HEK293 (cell line): ENCODE results near the gene PPT2.

ENCODE experiments used
- PRDM1 ChIP-seq: fragments of 450-650 bp; formaldehyde crosslinking; IDR thresholded peaks from 2 replicates; pipeline ENCODE4; 2016; ENCODE audit warnings: missing biosample characterization, missing genetic modification characterization
- ZNF114 ChIP-seq: fragments of 450-650 bp; formaldehyde crosslinking; IDR thresholded peaks from 2 replicates; pipeline ENCODE4 v1.5.0; 2017; ENCODE audit warnings: missing biosample characterization, missing genetic modification characterization
- ZNF138 ChIP-seq: fragments of 450-650 bp; formaldehyde crosslinking; IDR thresholded peaks from 2 replicates; pipeline ENCODE4 v1.5.1; 2016; ENCODE audit warnings: missing biosample characterization, missing genetic modification characterization, borderline replicate concordance
- ZNF223 ChIP-seq: fragments of 450-650 bp; formaldehyde crosslinking; IDR thresholded peaks from 2 replicates; pipeline ENCODE4 v1.5.1; 2016; ENCODE audit warnings: missing biosample characterization, missing genetic modification characterization
- ZNF274 ChIP-seq, 2 experiments: fragments of 200-500 bp in 1 of 2; fragments of 450-650 bp in 1 of 2; sonication (Bioruptor generic) in 1 of 2; formaldehyde crosslinking in 1 of 2; IDR thresholded peaks; 2 replicates each; pipeline versions ENCODE4 v1.5.1 to v1.6.1; 2014 to 2016; ENCODE audit warnings: borderline replicate concordance in 1 of 2, inconsistent platforms in 1 of 2, low read length in 1 of 2, missing biosample characterization in 1 of 2, missing genetic modification characterization in 1 of 2
- TF ChIP-seq, protein P1 (sequence below): fragments of 450-650 bp; formaldehyde crosslinking; IDR thresholded peaks from 2 replicates; pipeline ENCODE4 v1.5.1; 2016; ENCODE audit warnings: missing biosample characterization, missing genetic modification characterization
- TF ChIP-seq, protein P2 (sequence below): fragments of 450-650 bp; formaldehyde crosslinking; IDR thresholded peaks from 2 replicates; pipeline ENCODE4 v1.5.1; 2016; ENCODE audit warnings: missing biosample characterization, missing genetic modification characterization, low read depth
- TF ChIP-seq, protein P3 (sequence below): fragments of 450-650 bp; formaldehyde crosslinking; conservative IDR thresholded peaks from 2 replicates; pipeline ENCODE4 v1.5.1; 2016; ENCODE audit warnings: low read depth, missing biosample characterization, missing genetic modification characterization
- TF ChIP-seq, protein P4 (sequence below): fragments of 450-650 bp; formaldehyde crosslinking; IDR thresholded peaks from 2 replicates; pipeline ENCODE4 v1.5.1; 2016; ENCODE audit warnings: missing biosample characterization, missing genetic modification characterization

DNA sequence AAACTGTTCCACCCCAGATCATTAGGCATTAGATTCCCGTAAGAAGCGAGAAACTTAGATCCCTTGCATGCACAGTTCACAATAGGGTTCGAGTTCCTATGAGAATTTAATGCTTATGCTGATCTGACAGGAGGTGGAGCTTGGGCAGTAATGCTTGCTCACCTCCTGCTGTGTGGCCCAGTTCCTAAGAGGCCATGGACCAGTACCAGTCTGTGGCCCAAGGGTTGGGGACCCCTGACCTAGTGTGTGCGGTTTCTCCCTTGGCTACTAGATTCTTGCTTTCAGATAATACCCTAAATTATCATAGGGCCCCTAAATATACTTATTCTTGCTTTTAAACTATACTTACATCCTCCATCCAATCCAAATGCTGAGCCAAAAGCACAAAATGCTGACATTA is 40.4 kb downstream of the PPT2 start:
- TF ChIP-seq, protein P1, sequence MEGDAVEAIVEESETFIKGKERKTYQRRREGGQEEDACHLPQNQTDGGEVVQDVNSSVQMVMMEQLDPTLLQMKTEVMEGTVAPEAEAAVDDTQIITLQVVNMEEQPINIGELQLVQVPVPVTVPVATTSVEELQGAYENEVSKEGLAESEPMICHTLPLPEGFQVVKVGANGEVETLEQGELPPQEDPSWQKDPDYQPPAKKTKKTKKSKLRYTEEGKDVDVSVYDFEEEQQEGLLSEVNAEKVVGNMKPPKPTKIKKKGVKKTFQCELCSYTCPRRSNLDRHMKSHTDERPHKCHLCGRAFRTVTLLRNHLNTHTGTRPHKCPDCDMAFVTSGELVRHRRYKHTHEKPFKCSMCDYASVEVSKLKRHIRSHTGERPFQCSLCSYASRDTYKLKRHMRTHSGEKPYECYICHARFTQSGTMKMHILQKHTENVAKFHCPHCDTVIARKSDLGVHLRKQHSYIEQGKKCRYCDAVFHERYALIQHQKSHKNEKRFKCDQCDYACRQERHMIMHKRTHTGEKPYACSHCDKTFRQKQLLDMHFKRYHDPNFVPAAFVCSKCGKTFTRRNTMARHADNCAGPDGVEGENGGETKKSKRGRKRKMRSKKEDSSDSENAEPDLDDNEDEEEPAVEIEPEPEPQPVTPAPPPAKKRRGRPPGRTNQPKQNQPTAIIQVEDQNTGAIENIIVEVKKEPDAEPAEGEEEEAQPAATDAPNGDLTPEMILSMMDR = no peak
- TF ChIP-seq ZNF138 (tag by site-specific recombination) (no peak), ZNF223 (tag by site-specific recombination) (no peak), PRDM1 (tag by site-specific recombination) (no peak), ZNF274 (IDR thresholded peaks at IDR 0.05; ENCODE audit: low read length) (no peak), ZNF274 (tag by site-specific recombination; IDR thresholded peaks at IDR 0.05; ENCODE audit: borderline replicate concordance) (no peak), ZNF114 (no peak)
- TF ChIP-seq, protein P2, sequence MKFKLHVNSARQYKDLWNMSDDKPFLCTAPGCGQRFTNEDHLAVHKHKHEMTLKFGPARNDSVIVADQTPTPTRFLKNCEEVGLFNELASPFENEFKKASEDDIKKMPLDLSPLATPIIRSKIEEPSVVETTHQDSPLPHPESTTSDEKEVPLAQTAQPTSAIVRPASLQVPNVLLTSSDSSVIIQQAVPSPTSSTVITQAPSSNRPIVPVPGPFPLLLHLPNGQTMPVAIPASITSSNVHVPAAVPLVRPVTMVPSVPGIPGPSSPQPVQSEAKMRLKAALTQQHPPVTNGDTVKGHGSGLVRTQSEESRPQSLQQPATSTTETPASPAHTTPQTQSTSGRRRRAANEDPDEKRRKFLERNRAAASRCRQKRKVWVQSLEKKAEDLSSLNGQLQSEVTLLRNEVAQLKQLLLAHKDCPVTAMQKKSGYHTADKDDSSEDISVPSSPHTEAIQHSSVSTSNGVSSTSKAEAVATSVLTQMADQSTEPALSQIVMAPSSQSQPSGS = no peak
- TF ChIP-seq, protein P3, sequence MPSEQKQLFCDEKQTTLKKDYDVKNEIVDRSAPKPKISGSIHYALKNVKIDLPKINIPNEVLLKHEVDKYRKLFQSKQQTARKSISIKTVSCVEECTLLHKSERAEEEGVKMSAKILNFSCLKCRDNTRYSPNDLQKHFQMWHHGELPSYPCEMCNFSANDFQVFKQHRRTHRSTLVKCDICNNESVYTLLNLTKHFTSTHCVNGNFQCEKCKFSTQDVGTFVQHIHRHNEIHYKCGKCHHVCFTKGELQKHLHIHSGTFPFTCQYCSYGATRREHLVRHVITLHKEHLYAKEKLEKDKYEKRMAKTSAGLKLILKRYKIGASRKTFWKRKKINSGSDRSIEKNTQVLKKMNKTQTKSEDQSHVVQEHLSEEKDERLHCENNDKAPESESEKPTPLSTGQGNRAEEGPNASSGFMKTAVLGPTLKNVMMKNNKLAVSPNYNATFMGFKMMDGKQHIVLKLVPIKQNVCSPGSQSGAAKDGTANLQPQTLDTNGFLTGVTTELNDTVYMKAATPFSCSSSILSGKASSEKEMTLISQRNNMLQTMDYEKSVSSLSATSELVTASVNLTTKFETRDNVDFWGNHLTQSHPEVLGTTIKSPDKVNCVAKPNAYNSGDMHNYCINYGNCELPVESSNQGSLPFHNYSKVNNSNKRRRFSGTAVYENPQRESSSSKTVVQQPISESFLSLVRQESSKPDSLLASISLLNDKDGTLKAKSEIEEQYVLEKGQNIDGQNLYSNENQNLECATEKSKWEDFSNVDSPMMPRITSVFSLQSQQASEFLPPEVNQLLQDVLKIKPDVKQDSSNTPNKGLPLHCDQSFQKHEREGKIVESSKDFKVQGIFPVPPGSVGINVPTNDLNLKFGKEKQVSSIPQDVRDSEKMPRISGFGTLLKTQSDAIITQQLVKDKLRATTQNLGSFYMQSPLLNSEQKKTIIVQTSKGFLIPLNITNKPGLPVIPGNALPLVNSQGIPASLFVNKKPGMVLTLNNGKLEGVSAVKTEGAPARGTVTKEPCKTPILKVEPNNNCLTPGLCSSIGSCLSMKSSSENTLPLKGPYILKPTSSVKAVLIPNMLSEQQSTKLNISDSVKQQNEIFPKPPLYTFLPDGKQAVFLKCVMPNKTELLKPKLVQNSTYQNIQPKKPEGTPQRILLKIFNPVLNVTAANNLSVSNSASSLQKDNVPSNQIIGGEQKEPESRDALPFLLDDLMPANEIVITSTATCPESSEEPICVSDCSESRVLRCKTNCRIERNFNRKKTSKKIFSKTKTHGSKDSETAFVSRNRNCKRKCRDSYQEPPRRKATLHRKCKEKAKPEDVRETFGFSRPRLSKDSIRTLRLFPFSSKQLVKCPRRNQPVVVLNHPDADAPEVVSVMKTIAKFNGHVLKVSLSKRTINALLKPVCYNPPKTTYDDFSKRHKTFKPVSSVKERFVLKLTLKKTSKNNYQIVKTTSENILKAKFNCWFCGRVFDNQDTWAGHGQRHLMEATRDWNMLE (tag by site-specific recombination) = no peak
- TF ChIP-seq, protein P4, sequence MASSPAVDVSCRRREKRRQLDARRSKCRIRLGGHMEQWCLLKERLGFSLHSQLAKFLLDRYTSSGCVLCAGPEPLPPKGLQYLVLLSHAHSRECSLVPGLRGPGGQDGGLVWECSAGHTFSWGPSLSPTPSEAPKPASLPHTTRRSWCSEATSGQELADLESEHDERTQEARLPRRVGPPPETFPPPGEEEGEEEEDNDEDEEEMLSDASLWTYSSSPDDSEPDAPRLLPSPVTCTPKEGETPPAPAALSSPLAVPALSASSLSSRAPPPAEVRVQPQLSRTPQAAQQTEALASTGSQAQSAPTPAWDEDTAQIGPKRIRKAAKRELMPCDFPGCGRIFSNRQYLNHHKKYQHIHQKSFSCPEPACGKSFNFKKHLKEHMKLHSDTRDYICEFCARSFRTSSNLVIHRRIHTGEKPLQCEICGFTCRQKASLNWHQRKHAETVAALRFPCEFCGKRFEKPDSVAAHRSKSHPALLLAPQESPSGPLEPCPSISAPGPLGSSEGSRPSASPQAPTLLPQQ (tag by site-specific recombination) = no peak
